ENCODE measurements around the gene EYA2.

The EYA2 gene

DNA sequence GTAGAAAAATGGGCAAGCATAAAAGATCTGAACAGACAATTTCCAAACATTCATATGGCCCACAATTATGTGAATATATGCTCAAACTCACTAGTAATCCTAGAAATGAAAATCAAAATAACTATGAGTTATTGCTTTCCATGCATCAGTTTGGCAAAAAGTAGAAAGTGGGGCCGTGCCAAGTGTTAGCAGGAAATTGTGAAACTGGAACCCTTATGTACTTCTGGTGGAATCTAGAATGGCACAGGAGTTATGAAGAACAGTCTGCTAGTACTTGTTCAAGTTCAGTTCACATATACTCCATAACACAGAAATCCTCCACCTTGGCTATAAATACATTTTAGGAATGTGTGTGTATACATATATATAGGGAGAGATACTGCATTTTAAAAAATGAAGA is 89.8 kb downstream of the EYA2 start:
- DNase-seq = no peak

- no peak for DNase-seq
Measured at GRCh38 chr20:46985250-46985649, 90.6 kb downstream of the EYA2 start.

DNA sequence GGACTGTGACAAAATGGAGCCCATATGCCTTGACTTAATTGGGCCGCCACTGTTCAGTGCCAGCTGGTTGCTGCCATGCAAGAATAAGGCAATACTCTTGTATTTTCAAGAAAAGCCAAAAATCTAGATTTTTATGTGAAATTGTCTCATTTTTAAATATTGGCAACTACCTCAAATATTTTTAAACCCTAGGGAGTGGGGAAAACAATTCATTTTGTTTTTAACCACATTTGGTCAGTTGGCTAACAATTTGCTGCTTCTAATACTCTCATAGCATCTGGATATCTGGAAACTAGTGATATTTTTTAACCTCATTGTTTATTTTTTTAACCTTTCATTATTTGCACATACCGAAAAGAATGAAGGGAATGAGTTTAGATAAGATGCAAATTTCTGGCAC is 91.0 kb downstream of the EYA2 start:
- no peak for DNase-seq

DNA sequence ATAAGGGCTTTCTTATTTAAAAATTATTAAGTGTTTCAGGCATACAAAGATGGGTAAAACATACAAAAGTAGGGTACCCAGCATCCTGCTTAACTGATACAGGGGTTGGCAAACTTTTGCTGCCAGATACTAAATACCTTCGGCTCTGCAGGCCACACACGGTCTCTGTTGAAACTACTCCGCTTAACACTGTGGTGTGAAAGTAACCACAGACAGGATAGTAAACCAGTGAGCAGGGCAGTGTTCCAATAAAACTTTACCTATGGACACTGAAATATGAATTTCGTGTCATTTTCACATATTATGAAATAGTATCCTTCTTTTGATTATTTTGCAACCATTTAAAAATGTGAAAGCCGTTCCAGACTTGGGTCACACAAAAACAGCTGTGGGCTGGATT is 92.4 kb downstream of the EYA2 start:
- no peak for DNase-seq

DNA sequence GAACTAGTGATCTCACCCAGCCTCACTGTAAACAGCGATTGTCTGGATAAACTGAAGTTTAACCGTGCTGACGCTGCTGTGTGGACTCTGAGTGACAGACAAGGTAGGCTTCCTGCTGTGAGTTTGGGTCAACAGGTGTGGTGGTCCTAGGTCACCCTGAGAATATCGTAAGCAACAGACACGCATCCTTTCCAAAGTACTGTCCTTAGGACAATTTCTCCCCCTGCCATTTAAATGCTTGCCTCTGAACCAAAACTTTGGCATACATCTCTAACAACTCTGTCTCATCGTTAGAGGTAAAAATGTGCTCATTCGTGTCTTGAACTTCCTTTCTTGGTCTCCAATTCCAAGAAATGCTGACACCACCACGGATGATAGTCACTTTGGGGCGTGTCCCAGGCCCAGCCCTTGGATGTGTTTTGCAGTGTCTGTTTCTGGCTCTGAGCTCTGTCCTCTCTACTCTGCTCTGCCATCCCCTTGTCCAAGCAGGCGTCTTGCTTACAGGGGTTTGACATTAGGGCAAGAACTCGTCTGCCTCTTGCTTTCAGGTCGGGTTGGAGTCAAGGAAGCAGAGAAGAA is 95.5 kb downstream of the EYA2 start:
- peak; percentile 56 for DNase-seq

GRCh38 chr20:46990596-46991104 is 96.0 kb downstream of the EYA2 start:
- no peak for DNase-seq

- no peak for DNase-seq
Measured at GRCh38 chr20:46991168-46991567, 96.5 kb downstream of the EYA2 start.

DNA sequence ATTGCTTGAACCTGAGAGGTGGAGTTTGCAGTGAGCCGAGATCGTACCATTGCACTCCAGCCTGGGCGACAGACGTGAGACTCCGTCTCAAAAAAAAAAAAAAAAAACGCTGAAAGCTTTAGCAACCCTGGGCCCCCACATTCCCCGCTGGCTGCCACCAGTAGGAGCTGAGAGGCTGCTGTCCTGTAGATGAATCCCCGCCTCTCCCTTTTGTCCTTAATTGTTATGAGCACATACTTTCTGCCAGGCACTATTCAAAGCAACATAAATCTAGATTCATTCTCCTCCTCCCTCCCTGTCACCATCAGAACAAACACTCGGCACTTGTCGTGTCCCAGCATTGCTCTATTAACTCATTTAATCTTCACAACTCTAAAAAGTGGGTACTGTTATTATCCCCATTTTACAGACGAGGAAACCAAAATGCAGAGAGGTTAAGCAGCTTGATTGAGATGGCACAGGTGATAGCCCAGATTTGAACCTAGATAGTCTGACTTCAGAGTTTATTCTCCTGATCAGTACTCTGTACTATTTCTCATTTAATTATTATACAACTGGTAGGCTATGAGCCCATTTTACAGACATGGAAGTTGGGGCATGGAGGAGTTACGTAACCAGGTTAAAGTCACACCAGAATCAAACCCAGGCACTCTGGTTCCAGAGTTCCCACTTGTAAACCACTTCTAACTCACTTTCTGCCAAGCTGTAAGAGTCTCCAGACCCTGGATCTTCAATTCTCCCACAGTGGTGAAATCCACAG is 97.4 kb downstream of the EYA2 start:
- no peak for DNase-seq

- DNase-seq = no peak
Measured at GRCh38 chr20:46992640-46993035, 98.0 kb downstream of the EYA2 start.

DNA sequence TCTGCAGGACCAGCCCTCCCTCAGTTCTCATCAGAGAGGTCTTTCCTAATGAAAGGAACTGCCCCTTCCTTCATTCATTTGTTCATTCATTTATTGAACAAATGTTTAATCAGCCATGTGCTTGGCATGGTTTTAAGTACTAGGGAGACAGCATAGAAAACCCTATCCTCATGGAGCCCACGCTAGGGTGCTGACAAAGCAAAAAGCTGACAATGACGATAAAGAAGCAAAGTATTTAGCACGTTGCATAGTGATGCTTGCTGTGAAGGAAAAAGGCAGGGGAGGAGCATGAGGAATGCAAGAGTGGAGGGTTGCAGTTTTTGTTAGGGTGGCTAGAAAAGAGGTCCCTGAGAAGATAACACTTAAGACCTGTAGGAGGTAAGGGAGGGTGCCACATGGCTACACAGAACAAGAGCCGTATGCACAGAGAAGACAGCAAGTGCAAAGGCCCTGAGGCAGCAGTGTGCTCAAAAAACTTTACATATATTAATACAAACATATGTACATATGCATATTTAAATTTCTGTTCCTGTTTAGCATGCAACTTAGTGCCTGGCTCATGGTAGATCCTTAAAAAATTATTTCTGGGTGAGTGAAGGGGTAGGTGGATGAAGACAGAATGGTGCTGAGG is 98.9 kb downstream of the EYA2 start:
- DNase-seq = no peak

DNA sequence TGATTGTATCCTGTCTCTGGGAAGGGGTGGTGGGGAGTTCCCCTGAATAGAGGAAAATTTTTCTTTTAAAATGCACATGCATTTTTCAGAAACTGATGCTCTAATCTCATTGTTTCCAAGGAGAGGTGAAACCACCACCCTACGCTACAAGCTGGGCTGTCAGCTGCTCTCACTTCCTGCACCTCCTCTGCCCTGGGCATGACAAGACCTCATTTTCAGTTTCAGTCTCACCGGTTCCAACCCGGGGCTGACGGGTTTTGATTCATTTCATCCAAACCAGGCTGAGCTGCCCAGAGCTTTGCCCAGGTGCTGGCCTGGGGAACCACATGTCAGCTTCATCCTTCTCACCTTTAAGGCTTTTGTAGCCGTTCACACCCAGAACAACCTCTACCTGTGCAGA is 99.7 kb downstream of the EYA2 start:
- peak; percentile 82 for DNase-seq

- no peak for DNase-seq
Measured at GRCh38 chr20:46995561-46996142, 101.0 kb downstream of the EYA2 start.

DNA sequence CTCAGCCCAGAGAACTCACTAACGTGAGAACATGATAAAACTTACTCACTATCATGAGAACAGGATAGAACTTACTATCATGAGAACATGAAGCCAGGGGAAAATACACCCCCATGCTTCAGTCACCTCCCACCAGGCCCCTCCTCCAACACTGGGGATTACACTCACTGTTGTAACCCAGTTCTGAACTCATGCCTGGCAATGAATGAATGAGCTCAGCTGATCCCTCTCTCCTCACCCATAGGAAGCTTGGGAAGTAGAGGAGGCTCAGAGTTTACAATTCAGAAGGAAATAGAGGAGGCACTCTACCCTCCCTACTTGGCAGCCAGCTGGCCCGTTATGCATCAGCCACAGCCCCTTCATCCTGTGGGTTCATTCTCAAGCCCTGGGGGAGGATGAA is 102.5 kb downstream of the EYA2 start:
- DNase-seq = no peak

GRCh38 chr20:46998477-46999240 is 104.0 kb downstream of the EYA2 start:
- DNase-seq = no peak

DNA sequence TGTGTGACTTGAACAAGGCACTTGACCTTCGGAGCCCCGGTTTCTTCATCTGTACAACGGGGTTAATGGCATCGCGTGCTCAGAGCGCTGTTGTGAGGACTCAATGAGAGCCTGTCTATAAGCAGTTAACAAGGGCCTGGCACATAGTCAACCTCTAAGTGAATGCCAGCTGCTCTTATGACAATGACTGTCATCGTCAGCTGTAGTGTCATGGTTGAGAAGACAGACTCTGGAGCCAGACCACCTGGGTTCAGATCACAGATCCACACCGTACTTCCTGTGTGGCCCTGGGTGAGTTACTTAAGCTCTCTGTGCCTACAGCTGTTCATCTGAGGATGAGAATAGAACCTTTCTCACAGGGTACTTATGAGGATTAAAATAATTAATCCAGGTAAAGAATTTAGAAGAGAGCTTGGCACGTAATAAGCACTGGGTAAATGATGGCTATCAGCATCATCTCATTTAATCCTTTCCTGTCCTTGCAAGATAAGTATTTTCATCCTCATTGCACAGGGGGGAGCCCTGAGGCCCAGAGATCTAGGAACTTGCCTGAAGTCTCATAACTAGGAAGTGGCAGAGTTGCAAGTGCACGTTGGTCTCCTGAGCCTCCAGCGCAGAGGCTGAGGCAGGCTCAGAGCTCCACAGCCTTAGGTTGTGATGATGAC is 105.3 kb downstream of the EYA2 start:
- no peak for DNase-seq

- DNase-seq = no peak
Measured at GRCh38 chr20:47003223-47003622, 108.6 kb downstream of the EYA2 start.

- no peak for DNase-seq
Measured at GRCh38 chr20:47004179-47004578, 109.5 kb downstream of the EYA2 start.

GRCh38 chr20:47007826-47008655 is 113.4 kb downstream of the EYA2 start:
- DNase-seq = no peak

DNA sequence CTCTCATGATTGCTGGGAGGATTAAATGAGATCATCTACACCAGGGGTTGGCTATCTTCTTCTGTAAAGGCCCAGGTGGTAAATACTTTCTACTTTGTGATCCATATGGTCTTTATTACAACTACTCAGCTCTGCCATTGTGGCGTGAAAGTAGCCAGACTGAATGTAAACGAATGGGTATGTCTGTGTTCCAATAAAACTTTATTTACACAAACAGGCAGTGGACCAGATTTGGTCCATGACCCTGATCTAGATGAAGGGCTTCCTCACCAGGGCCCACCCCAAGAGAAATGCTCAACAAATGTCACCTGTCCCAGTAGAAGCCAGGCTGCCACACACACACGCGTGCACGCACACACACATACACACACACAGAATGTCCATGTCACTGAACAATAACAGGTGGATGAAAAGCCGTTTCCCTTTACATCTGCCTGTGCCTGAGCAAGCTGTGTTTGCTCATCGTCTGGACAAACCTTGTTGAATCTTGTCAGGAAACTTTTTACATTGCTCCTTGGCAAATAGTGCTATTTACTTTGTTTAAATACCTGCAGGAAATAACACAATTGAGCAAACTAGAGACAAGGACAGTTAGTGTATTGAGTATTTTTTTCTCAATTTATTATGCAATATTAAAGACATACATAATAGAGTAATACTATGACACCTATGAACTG is 114.3 kb downstream of the EYA2 start:
- no peak for DNase-seq

DNA sequence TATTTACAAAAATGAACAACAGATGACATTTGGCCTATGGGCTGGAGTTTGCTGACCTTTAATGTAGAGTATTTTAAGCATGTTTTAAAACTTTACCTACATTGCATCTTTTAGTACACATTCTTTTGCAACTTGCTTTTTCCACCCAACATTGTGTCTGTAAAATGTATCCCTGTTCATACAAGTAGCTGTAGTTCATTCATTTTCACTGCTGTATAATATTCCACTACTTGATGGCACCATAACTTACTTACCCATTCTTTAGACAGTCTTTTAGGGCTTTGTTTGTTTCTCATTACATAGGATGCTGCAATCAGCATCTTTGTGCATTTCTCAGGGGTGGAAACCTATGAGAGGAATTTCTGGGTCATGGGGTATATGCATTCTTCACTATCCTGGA is 115.1 kb downstream of the EYA2 start:
- DNase-seq = no peak

DNA sequence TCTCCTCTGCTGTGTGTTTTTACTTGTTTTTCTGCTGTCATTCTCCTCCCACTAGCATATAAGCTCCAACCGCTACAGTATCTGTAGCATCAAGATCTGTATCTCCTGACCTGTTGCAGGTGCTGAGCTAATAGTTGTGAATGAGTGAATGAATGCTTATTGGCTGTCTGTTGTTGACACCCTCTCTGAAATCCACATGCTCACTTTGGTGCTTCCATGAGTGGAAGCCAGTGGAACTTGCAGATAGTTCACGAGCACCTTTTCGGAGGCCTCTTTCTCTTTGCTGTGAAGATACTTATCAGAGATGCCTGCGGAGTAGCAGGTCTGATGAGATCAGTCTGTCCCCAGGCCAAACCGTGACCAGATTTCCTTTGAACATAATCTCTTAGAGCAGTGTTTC is 117.3 kb downstream of the EYA2 start:
- DNase-seq = no peak
